Stimulated activated CD4-positive, alpha-beta T cell treated with anti-CD3 and anti-CD28 coated beads, Interleukin-1b, Interleukin-23, amount 100 ng/mL, for 1 hour (primary cell): ENCODE data around the gene C16orf92.

Experiments used
- DNase-seq, 2 donors: peaks; one replicate each; pipeline ENCODE4 v3.0.0-alpha.2; 2020; ENCODE audit warnings: low read depth in 2 of 2

C16orf92 gene

DNA sequence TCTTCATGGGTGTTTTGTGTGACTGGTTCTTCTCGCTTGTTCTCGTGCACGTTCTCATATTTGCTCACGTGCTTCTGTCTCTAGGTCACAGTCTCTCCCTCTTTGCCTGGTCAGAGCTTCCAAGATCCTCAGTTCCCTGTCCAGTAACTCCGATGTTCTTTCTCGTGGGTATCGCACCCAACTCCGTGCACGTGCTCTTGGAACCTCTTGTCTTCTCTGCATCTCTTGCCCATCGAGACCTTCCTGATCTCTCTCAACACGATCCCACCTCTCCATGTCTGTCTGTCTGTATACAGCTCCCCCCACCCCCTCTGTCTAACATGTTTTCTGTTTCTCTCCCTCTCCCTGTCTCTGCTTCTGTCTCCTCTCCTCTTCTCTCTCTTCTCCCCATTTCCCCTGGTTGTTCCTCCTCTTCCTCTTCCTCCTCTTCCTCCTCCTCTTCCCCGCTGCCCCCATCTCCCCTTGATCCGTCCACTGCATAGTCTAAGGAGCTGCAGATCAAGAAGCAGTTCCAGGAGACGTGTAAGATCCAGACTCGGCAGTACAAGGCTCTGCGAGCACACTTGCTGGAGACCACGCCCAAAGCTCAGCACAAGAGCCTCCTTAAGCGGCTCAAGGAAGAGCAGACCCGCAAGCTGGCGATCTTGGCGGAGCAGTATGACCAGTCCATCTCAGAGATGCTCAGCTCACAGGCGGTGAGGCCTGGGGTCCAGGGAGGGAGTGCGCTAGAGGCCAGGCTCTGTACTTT lies 33.7 kb upstream of the C16orf92 start:
- no peak for DNase-seq

DNA sequence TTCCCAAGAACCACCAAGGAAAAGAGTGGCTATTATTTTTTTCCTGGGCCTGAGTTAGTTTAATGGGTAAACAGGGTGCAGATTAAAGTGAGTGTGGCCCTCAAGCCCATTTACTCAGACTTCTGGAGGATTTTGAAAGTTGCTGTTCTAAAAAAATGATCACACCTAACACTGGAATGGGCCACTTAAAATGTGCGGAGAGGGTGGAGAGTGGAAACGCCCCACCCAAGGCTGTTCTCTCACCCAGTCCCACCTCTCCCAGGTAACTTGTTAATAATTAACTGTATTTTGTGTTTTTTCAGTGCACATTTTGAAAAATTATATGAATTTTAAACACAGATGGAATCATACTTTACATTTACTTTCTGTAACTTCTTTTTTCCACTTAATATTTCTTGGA lies 33.0 kb upstream of the C16orf92 start:
- DNase-seq: no peak

DNA sequence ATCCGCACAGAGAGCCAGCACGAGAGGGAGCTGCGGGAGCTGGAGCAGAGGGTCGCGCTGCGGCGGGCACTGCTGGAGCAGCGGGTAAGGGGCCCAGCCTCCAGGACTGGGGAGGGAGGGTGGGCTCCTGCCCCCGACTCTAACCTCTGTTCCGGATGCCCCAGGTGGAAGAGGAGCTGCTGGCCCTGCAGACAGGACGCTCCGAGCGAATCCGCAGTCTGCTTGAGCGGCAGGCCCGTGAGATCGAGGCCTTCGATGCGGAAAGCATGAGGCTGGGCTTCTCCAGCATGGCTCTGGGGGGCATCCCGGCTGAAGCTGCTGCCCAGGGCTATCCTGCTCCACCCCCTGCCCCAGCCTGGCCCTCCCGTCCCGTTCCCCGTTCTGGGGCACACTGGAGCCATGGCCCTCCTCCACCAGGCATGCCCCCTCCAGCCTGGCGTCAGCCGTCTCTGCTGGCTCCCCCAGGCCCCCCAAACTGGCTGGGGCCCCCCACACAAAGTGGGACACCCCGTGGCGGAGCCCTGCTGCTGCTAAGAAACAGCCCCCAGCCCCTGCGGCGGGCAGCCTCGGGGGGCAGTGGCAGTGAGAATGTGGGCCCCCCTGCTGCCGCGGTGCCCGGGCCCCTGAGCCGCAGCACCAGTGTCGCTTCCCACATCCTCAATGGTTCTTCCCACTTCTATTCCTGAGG lies 32.0 kb upstream of the C16orf92 start:
- no peak for DNase-seq

DNA sequence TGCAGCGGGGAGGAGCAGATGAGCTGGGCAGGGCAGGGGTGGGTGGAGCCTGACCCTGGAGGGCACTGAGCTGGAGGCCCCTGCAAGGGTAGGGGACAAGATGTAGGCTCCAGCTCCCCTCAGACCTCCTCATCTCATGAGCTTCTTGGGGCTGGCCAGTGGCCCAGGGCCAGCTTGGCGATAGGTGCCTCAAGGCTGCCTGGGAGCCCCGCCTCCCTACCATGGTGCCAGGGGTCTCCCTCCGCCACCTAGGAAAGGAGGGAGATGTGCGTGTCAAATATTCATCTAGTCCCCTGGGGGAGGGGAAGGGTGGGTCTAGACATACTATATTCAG lies 31.5 kb upstream of the C16orf92 start:
- DNase-seq: no peak

DNA sequence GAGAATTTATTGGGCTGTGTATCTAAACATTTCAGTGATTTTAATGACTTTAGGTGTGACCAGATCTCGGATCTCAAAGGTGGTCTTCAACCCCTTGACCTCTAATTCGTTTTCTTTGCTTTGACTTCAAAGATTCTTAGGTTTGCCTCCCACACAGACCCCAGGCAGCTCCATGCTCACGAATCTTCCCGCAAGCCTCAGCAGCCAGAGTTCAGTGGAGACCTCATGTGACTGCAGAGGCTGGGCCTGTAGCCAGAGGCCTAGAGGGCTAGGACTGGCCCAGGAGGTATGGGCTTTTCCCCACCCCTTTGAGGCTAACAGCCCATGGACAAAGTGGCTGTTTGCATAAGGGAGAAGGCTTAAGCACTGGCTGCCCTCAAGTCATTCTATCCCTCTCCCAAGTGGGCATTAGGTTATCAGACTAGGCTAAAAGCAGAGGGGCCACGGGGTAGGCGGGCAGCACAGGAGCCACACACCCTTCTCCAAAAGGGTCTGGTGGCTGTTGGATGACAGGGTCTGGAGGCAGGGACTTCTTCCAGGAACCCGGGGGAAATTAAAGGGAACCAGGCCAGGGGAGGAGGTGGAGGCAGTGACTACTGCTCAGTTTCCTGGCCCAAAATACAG lies 30.5 kb upstream of the C16orf92 start:
- no peak for DNase-seq

DNA sequence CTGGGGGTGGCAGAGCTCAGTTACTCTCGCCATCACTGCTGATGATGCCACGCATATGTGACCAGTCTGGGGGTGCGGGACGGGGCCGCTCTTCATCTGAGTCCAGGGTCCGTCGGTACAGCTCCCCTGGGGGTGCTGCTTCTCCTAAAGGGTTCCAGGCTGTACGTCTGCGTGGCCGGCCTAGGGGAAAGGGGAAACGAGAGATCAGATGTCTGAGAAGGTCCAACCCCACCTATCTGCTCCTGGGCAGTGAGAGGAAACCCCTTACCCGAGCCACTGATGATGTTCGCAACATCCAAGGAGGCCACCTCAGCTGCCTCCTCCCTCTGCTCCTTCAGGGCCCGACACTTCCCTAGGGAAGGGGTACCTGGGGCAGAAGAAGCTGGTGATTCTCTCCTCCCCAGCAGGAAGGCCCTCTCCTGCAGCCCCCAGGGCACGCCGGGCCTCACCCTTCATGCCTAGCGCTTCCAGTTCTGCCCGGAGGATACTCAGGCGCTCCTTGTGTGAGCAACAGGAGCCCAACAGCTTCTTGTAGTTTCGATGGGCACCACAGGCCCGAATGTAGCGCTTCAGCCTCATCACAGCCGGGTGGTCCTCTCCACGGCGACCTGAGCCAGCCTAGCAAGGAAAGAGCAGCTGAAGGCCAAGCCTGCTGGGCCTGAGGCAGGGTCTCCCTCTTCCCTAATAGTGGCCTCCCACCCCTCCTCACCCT lies 29.7 kb upstream of the C16orf92 start:
- no peak for DNase-seq

DNA sequence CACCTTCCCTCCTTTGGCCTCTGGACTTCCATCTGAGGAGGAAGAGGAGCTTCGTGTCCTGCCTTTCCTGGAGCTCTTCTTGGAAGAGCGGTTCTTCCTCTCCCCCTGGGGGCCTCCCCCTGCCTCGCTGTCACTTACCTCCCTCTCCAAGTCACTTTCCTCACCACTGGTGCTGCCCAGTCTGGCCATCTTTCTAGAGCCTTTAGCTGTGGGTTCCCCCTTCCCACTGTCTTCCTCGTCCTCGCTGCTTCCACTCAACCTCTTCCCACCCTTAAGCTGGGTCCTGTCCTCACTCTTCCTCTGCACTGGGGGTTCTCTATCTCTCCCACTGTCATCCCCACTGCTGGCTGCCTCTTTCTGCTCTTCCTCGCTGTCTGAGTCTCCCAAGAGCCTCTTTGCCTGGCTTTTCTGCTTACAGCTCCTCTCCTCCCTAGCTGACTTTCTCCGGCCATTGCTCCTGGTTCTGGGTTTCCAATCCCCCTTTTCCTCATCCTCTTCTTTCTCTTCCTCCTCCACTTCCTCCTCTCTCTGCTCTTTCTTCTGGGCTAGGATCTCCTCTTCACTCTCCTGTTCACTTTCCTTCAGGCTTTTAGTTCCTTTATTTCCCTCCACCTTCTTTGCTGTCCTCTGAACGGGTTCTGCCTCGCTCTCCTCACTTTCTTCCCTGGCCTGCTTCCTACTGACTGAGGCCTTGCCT lies 28.9 kb upstream of the C16orf92 start:
- no peak for DNase-seq

DNA sequence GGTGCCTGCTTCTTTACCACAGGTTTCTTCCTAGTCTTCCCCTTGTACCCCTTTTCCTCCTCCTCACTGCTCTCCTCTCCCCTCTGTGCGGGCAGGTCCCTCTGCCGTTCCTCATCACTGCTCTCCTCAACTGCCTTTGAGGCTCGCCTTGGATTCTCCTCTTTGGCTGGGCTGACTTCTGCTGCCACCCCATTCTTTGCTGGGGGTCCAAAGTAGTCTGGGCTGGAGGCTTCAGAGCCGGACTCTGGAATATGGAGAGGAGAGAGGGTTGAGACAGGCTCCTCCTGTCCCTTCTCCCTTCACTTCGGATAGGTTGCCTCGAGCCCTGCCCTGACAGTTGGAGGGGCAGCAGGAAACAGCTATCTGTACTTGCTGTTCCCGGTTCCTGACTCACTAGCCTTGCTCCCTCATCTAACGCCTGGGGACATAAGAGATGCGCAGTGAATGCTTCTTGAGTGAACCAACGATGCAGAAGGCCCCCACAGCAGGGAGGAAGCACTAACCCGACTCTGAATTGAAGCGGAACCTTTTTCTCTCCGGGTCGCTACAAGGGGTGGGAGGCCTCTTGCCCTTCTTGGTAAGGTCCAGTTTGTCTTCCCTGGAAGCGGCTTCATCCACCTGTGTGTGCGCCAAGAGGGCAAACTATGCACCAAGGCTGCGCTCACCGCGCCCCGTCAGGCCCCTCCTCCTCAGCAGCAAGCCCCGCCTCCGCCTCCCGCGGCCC lies 28.2 kb upstream of the C16orf92 start:
- peak in 1 of 2 donors; percentile 51 for DNase-seq

DNA sequence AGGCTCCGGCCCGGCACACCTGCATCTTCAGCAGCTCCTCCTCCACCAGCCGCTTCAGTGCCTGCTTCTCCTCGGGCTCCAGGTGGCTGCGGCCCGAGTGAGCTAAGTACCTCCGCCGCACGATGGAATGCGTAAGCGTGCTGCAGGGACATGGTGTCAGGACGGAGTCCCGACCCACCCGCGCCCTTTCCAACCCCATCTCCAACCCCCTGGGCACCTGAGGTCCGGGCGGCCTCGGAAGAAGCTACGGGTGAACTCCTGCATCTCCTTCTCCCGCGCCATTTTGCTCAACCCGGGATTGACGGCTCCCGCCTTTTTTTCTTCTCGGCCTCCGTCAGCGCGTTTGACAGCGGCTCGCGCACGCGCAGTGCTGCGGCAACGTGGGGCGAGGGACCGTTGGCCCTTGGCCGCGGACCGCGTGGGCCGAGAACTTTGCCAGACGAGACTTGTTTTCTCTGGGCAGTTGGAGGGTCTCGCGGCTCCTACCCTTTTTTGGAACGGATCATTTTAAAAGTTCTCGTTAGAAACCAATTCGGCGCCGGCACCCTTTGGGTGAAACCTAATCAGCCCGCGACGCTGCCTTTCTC lies 27.6 kb upstream of the C16orf92 start, which contains the start of gene HIRIP3:
Gene HIRIP3, minus strand, starts transcription at position 294 of the 587 bp plus-strand sequence. Its CDS starts 12 bp downstream, at position 282.
- DNase-seq: peak; percentile 49 to 70

DNA sequence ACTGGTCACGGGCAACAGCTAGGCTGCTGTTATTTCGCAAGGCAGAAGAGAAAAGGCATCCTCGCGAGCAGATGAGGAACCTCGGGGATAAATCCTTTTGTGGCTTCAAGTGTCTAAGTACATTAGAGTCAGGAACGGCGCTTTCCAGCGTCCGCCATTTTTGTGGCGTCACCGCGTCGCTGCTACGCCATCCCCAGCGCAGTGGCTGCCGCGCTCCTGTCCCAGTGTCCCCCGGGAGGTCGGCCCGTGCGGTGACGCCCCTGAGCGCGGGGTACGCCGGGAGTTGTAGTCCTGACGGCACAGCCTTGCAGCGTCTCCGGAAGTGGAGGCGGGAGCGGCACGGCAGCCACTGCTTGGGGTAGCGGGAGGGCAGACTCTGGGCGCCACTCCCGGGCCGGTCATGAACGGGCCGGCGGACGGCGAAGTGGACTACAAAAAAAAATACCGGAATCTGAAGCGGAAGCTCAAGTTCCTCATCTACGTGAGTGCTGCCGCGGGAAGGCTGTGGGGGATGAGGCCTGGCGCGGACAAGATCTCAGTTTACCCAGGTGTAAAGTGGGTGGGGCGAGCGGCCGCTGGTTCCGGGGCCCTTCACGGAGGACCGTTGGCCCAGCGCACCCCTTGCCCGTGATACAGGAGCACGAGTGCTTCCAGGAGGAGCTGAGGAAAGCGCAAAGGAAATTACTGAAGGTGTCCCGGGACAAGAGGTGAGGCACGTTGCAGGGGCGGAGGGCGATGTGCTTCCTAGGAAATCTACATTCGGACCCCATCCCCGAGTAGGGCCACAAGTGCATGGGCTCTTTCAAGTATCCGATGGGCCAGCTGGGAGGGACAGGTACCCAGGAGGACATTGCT lies 26.9 kb upstream of the C16orf92 start, which contains the start of gene INO80E:
Gene INO80E, plus strand, starts transcription at position 331 of the 855 bp plus-strand sequence. Its CDS starts 70 bp downstream, at position 401.
- peak; percentile 95 to 99 for DNase-seq

DNA sequence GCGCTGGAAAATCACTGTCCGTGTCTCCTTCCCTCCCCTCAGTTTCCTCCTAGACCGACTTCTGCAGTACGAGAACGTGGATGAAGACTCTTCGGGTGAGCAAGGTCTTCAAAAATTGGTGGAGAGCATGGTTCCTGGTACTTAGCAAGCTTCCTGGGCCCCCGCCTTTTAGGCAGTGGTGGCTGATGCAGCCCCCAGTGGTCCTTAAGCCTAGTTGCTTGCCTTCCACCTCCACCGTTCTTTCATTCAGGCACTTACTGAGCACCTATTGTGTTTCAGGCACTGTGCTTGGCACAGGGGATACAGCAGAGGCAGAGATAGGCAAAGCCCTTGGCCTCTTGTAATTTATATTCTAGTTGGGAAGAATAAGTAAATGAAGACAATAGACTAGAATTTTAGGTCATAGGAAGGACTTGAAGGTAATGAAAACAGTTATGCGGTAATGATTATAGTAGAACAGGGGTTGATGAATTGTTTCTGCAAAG lies 26.2 kb upstream of the C16orf92 start:
- DNase-seq: no peak

DNA sequence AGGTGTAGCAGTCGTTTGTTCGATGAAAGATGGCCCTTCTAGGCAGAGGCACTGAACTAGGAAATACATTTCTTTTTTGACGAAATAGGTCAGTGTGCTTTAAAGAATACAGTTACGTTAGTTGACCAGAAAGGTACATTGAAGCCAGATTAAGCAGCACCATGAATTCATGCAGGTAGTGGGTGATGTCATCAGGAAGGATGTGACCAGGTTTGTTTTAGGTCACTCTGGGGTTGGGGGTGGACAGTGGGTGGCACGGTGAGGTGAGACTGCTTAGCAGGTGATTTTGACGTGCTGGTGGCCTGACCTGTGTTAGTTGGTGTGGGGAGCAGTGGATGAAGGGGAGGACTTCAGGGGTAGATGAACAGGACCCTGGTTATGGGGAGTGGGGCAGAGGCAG lies 23.4 kb upstream of the C16orf92 start:
- DNase-seq: no peak

DNA sequence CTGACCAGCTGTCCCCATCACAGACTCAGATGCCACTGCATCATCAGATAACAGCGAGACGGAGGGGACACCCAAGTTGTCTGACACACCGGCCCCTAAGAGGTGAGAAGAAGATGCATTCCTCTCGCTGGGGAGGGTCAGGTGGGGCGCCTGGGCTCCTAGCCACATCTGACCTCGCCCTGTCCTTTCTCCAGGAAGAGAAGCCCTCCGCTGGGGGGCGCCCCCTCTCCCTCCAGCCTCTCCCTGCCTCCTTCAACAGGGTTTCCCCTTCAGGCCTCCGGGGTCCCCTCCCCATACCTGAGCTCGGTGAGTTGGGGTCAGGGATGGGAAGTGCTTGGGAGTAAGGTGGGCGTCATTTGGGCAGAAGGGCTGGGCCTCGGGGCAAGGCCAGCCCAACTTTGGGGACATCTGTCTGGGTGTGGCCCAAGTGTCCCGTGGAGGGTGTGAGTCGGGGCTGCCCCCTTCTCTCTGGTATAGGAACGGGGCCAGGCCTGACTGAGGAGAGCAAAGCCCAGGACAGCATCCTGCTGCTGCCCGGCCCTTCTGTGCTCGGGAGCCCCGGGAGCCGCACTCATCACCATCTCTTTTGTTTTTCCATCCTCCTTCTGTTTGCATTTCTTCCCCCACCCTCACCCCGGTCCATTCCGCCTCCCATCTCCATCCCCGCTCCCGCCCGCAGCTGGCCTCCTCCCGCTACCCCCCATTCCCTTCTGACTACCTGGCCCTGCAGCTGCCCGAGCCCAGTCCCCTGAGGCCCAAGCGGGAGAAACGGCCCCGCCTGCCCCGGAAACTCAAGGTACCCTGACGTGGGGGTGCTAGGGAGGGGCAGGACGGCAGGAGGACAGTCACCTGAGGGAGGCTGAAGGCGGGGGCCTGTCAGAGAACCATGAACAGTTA lies 22.0 kb upstream of the C16orf92 start:
- no peak for DNase-seq

DNA sequence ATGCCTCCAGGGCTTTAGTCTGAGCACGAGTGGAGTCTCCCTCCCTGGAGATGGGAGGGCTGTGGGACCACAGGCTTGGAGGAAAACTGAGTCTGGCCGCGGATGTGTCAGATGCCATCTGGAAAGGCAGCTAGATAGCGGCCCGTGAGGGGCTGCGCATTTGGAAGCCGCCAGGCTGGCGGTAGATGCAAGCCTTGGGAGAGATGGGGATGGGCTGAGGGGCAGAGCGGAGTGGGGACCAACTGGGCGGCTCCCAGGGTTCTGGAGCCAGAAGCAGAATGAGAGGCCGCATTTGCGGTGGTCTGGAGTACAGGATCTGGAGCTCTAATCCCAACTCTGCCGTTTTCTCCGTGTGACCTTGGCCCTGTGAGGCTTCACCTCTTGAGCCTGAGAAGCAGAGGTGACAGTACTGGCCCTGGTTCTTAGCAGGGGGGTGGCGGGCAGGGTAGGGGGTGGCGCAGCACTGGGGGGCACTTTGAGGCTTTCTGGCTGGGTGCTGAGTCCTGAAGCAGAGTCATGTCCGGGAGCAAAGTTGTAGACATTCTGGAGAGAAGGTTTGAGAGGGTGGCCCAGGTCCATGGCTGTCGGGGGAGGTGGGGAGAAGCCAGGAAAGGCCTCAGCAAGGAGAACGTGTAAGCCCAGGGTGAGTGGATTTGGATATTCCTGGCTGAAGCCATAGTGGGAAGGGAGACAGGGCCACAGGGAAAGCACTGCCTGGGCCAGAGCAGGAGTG lies 20.2 kb upstream of the C16orf92 start:
- DNase-seq: no peak

DNA sequence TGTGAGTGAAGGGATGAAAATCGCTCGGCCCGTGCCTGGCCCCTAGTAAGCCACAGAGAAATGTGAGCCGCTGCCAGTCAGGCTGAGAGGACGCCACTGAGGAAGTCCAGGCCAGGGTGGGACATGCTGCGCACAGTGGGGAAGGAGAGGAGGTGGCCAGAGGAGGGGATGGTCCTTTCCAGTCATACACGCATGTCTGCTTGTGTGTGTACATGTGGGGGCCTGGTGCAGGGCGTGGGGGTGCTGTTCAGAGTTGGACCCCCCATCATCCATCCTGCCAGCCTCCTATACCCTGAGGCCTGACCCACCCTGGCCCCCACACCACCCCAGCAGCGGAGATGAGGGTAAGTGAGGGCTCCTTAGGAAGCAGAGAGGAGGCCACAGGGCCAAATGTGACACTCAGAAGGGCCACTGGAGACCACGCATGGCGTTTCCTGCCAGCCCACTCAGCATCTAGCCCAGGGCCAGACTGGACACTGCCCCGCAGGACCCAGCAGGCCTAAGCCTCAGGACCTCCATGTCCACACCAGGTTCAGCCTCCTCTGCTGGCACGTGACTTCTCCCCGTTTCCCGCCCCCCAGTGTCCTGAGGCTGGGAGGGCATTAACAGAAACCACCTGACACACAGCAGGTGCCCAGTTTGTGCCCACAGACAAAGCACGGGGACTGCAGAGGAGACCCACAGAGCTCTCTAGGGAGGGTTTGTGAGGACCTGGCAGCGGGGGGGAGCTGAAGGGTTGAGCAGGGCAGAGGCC lies 19.2 kb upstream of the C16orf92 start:
- DNase-seq: no peak

DNA sequence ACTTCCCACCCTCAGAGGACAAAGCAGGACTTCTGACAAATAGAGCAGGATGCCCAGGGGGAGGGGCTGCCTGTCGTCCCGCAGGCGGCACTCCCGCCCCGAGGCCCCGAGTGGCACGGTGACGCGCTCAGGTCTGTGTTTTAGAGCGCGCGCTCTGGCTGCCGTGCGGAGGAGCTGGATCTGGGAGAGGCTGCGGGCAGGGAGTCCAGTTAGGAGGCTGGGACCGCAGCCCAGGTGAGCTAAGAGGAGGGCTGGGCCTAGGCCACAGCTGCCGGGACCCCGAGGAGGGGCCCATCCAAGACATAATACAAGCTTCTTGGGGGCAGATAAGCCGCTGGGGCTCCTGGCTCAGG lies 18.6 kb upstream of the C16orf92 start:
- no peak for DNase-seq

DNA sequence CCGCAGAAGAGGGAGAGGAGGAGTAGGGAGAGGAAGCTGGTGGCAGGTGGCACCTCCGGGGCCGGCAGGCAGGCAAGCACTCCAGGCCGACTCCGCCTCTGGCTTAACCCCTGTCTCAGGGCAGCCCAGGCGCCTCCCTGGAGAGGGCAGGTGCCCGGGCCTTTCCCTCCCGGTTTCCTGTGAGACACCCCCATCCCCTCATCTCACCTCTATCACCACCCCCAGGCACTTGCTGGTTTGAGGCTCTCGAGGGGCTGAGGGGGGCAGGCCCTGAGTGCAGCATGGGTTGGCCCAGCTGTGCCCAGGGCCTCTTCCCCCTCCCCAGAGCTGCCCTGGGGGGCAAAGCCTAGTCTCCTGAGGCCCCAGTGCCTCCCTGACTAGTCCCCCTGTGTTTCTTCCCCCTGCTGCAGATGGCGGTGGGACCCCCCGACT lies 18.2 kb upstream of the C16orf92 start:
- no peak for DNase-seq
